ACHN (cell line): ENCODE results near the gene SLC15A5.

Experiments
- DNase-seq: peaks from one replicate; pipeline ENCODE4 v3.0.0-alpha.2; 2015
- in situ Hi-C: cut with HindIII; loops from 2 replicates; pipeline ENCODE4 v1.10.0; 2017; ENCODE audit warnings: low sequenced_read_pairs, low pct_ligation_motif_present, low pct_unique_long_range_greater_than_20kb

The SLC15A5 gene

GRCh38 chr12:16269946-16270345 lies 7.5 kb downstream of the SLC15A5 start:
- no peak for DNase-seq
- in situ Hi-C loops = no loop called here

- in situ Hi-C loops = no loop called here
- no peak for DNase-seq
These were observed 11.4 kb downstream of the SLC15A5 start for GRCh38 chr12:16266085-16266484.

GRCh38 chr12:16261944-16262475 lies 15.5 kb downstream of the SLC15A5 start:
- in situ Hi-C loops = no loop called here
- DNase-seq = peak; percentile 14

- in situ Hi-C loops = no loop called here
These were observed 17.3 kb downstream of the SLC15A5 start for GRCh38 chr12:16260206-16260605.

GRCh38 chr12:16258963-16259362 lies 18.5 kb downstream of the SLC15A5 start:
- DNase-seq = no peak
- in situ Hi-C loops = no loop called here

More at GRCh38 chr12:16260206-16260605, 17.3 kb downstream of the SLC15A5 start:
- DNase-seq = no peak

GRCh38 chr12:16246264-16246663 lies 31.2 kb downstream of the SLC15A5 start:
- in situ Hi-C loops = no loop called here
- DNase-seq = no peak

- DNase-seq = no peak
- in situ Hi-C loops = no loop called here
These were observed 32.3 kb downstream of the SLC15A5 start for GRCh38 chr12:16245209-16245608.

GRCh38 chr12:16243487-16244412 lies 33.7 kb downstream of the SLC15A5 start:
- in situ Hi-C loops = no loop called here
- no peak for DNase-seq

- no peak for DNase-seq
- in situ Hi-C loops = no loop called here
These were observed 36.1 kb downstream of the SLC15A5 start for GRCh38 chr12:16241346-16241745.

- no peak for DNase-seq
- in situ Hi-C loops = no loop called here
These were observed 38.8 kb downstream of the SLC15A5 start for GRCh38 chr12:16238661-16239060.

GRCh38 chr12:16229676-16230075 lies 47.8 kb downstream of the SLC15A5 start:
- no peak for DNase-seq
- in situ Hi-C loops = no loop called here

GRCh38 chr12:16228067-16228466 lies 49.4 kb downstream of the SLC15A5 start:
- no peak for DNase-seq
- in situ Hi-C loops = no loop called here

GRCh38 chr12:16225692-16226091 lies 51.8 kb downstream of the SLC15A5 start:
- DNase-seq = no peak
- in situ Hi-C loops = no loop called here

GRCh38 chr12:16224196-16224595 lies 53.3 kb downstream of the SLC15A5 start:
- in situ Hi-C loops = no loop called here

GRCh38 chr12:16221776-16222175 lies 55.7 kb downstream of the SLC15A5 start:
- in situ Hi-C loops = no loop called here
- DNase-seq = no peak

More at GRCh38 chr12:16224196-16224595, 53.3 kb downstream of the SLC15A5 start:
- DNase-seq = no peak

- in situ Hi-C loops = no loop called here
- DNase-seq = no peak
These were observed 57.4 kb downstream of the SLC15A5 start for GRCh38 chr12:16220120-16220519.

- in situ Hi-C loops = no loop called here
- no peak for DNase-seq
These were observed 58.3 kb downstream of the SLC15A5 start for GRCh38 chr12:16218934-16219751.

GRCh38 chr12:16218234-16218633 lies 59.3 kb downstream of the SLC15A5 start:
- in situ Hi-C loops = no loop called here
- DNase-seq = no peak

GRCh38 chr12:16211731-16212130 lies 65.8 kb downstream of the SLC15A5 start:
- in situ Hi-C loops = no loop called here

More at GRCh38 chr12:16211731-16212130, 65.8 kb downstream of the SLC15A5 start:
- DNase-seq = no peak
